NCI-H1092 treated with DMSO at 0.1 percent for 48 hours (cell line): ENCODE data around the gene IL5.
"Not testable (repeated sequence)": the region's sequence is repeated elsewhere in the genome, so short reads cannot be mapped to it uniquely, and the experiment has no call there.

ENCODE experiments used
- DNase-seq: peaks from one replicate; lab custom pipeline; 2025; lab: John Stamatoyannopoulos, UW

Gene IL5

GRCh38 chr5:132543472-132544201, at the start of gene IL5:
Gene IL5 (minus strand): TSS chr5:132543522. CDS start chr5:132543478, 44 bp downstream.
- DNase-seq = no peak

GRCh38 chr5:132592521-132592920, 49.2 kb upstream of the IL5 start:
- no peak for DNase-seq

- no peak for DNase-seq
Measured at GRCh38 chr5:132591145-132591544, 47.8 kb upstream of the IL5 start.

- DNase-seq = no peak
Measured at GRCh38 chr5:132589467-132589866, 46.1 kb upstream of the IL5 start.

GRCh38 chr5:132586063-132586462, 42.7 kb upstream of the IL5 start:
- no peak for DNase-seq

GRCh38 chr5:132584560-132584959, 41.2 kb upstream of the IL5 start:
- not testable (repeated sequence) for DNase-seq

- DNase-seq = no peak
Measured at GRCh38 chr5:132576123-132576522, 32.8 kb upstream of the IL5 start.

- DNase-seq = no peak
Measured at GRCh38 chr5:132566657-132567056, 23.3 kb upstream of the IL5 start.

GRCh38 chr5:132564555-132564954, 21.2 kb upstream of the IL5 start:
- DNase-seq = not testable (repeated sequence)

- no peak for DNase-seq
Measured at GRCh38 chr5:132561601-132562000, 18.3 kb upstream of the IL5 start.

GRCh38 chr5:132559383-132560060, 16.2 kb upstream of the IL5 start:
- DNase-seq = no peak

GRCh38 chr5:132557478-132558172, 14.3 kb upstream of the IL5 start:
- peak; percentile 36 for DNase-seq

GRCh38 chr5:132556763-132557477, 13.6 kb upstream of the IL5 start, which contains the start of gene RAD50:
Gene RAD50 (plus strand): TSS chr5:132556977. CDS start chr5:132557325, 348 bp downstream.
- DNase-seq = peak; percentile 74

- no peak for DNase-seq
Measured at GRCh38 chr5:132556153-132556762, 12.9 kb upstream of the IL5 start.

- no peak for DNase-seq
Measured at GRCh38 chr5:132549576-132549975, 6.3 kb upstream of the IL5 start.

GRCh38 chr5:132548834-132549233, 5.5 kb upstream of the IL5 start:
- DNase-seq = not testable (repeated sequence)

GRCh38 chr5:132547269-132547668, 3.9 kb upstream of the IL5 start:
- no peak for DNase-seq

- DNase-seq = no peak
Measured at GRCh38 chr5:132546108-132546507, 2.8 kb upstream of the IL5 start.

- DNase-seq = no peak
Measured at GRCh38 chr5:132540764-132541163, 2.6 kb downstream of the IL5 start.

GRCh38 chr5:132540149-132540548, 3.2 kb downstream of the IL5 start:
- no peak for DNase-seq

GRCh38 chr5:132539716-132540115, 3.6 kb downstream of the IL5 start:
- DNase-seq = no peak

GRCh38 chr5:132530946-132531345, 12.4 kb downstream of the IL5 start:
- DNase-seq = no peak
